Endothelial cell (in vitro differentiated cells): ENCODE measurements around the gene UXS1. TPM values are rescaled to one million over a fixed set of nuclear protein-coding genes. Genes with fewer than 3 reads are reported as not detected.

Experiments used
- DNase-seq: peaks from one replicate; pipeline ENCODE4 v3.0.0; 2021; ENCODE audit warnings: low spot score
- H3K27ac Mint-ChIP-seq: one replicate; pipeline ENCODE4 v1.8.0; 2021; ENCODE audit warnings: mixed read lengths, inconsistent platforms; ENCODE audit not compliant: unreplicated experiment
- H3K27me3 Mint-ChIP-seq: one replicate; pipeline ENCODE4 v1.8.0; 2021; ENCODE audit warnings: mild to moderate bottlenecking, moderate library complexity, mixed read lengths, inconsistent platforms; ENCODE audit not compliant: unreplicated experiment
- H3K36me3 Mint-ChIP-seq: one replicate; pipeline ENCODE4 v1.8.0; 2021; ENCODE audit warnings: mild to moderate bottlenecking, low read depth, mixed read lengths, inconsistent platforms; ENCODE audit not compliant: unreplicated experiment
- H3K4me1 Mint-ChIP-seq: one replicate; pipeline ENCODE4 v1.8.0; 2021; ENCODE audit warnings: mild to moderate bottlenecking, mixed read lengths, inconsistent platforms; ENCODE audit not compliant: unreplicated experiment
- H3K4me3 Mint-ChIP-seq: one replicate; pipeline ENCODE4 v1.8.0; 2021; ENCODE audit warnings: mild to moderate bottlenecking, mixed read lengths, inconsistent platforms; ENCODE audit not compliant: unreplicated experiment
- H3K9me3 Mint-ChIP-seq: one replicate; pipeline ENCODE4 v1.8.0; 2021; ENCODE audit warnings: mixed read lengths, inconsistent platforms; ENCODE audit not compliant: unreplicated experiment
- total RNA-seq: library from RNA; stranded (reverse); fragmentation: NEBNext Ultra II Directional; extraction: Animal tissue kit (Norgen Biotek cat#: 25700); gene quantifications from one replicate; pipeline ENCODE4 v1.2.1, GENCODE V29; 2021; ENCODE audit not compliant: unreplicated experiment
- TF ChIP-seq, protein P1 (sequence below): fragments of 200-600 bp; sonication (generic); IDR thresholded peaks from one replicate; pipeline ENCODE4 v1.5.0; 2021; ENCODE audit warnings: antibody characterized with exemption; ENCODE audit not compliant: unreplicated experiment

UXS1 gene
- total RNA-seq, 1 donor from 2014 or later = 60.4 TPM

DNA sequence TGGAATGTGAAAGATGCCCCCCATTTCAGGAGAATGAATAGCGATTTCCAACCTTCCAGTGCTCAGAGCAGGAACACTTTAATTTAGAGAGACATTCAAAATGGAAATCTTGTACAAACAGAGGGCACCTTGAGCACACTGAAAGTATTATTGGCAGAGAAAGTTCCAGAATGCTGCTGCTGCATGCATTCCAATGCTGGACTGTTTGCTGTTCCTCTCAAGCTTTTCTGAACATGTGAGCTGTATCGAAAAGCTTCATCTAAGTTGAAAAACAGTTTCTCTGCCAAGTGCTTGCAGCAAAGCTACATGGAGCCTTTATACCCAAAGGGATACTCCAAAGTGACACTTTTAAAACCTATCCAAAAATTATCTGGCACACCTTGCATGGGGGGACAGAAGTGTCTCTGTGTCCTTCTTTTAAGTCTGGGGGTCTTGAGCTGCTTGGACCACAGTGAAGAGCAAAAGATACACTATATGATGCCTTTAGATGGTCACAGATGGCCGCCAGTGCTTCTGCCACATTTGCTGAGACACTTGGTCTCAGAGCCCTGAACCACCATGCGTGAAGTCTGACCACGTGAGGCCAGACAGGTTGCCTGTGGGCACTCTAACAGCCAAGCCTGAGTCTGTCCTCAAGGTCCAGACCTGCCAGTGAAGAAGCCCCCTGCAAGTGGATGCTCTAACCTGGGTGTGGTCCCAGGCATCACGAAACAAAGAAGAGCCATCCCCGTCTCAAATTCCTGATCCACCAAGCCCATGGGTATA is 18.8 kb downstream of the UXS1 start:
- H3K27ac Mint-ChIP-seq = no peak overlapping the region
- no peaks in the 10 kb centered on the region for H3K27me3 Mint-ChIP-seq
- no peaks in the 10 kb centered on the region for H3K4me1 Mint-ChIP-seq
- DNase-seq = no peak
- no peaks in the 10 kb centered on the region for H3K36me3 Mint-ChIP-seq
- TF ChIP-seq, protein P1, sequence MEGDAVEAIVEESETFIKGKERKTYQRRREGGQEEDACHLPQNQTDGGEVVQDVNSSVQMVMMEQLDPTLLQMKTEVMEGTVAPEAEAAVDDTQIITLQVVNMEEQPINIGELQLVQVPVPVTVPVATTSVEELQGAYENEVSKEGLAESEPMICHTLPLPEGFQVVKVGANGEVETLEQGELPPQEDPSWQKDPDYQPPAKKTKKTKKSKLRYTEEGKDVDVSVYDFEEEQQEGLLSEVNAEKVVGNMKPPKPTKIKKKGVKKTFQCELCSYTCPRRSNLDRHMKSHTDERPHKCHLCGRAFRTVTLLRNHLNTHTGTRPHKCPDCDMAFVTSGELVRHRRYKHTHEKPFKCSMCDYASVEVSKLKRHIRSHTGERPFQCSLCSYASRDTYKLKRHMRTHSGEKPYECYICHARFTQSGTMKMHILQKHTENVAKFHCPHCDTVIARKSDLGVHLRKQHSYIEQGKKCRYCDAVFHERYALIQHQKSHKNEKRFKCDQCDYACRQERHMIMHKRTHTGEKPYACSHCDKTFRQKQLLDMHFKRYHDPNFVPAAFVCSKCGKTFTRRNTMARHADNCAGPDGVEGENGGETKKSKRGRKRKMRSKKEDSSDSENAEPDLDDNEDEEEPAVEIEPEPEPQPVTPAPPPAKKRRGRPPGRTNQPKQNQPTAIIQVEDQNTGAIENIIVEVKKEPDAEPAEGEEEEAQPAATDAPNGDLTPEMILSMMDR = no peak
- H3K9me3 Mint-ChIP-seq = no peaks in the 10 kb centered on the region
- no peak overlapping the region for H3K4me3 Mint-ChIP-seq

DNA sequence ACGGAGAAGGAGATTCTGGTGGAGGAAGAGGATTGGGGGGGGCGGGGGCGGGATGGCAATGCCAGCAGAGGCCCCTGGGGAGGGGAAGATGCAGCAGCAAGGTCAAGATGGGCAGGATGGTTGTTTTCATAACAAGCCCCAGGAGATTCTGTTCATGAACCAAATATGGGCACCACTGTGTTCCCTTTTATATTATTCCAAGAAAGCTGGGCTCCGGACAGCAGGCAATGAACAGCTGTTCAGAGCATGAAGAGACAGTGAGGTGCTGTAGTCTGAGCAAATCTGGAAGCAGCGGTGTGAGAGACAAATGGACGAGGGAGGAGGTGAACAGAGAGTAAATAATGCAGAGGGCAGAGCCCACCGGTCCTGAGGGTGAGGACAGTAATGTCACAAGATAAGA is 20.0 kb downstream of the UXS1 start:
- no peak for DNase-seq
- Mint-ChIP-seq H3K9me3 (no peaks in the 10 kb centered on the region), H3K36me3 (no peaks in the 10 kb centered on the region), H3K27me3 (no peaks in the 10 kb centered on the region), H3K4me1 (peaks cover 3% of the 10 kb centered on the region), H3K27ac (no peak overlapping the region), H3K4me3 (no peak overlapping the region)
- TF ChIP-seq, protein P1 = no peak

- Mint-ChIP-seq H3K4me3 (no peak overlapping the region), H3K36me3 (no peaks in the 10 kb centered on the region), H3K4me1 (peaks cover 3% of the 10 kb centered on the region), H3K9me3 (no peaks in the 10 kb centered on the region), H3K27me3 (no peaks in the 10 kb centered on the region), H3K27ac (no peak overlapping the region)
- DNase-seq = no peak
- TF ChIP-seq, protein P1 = no peak
Observed at GRCh38 chr2:106172649-106173048, 21.5 kb downstream of the UXS1 start.

GRCh38 chr2:106168657-106169056 is 25.4 kb downstream of the UXS1 start:
- no peak for DNase-seq
- H3K27me3 Mint-ChIP-seq = no peaks in the 10 kb centered on the region
- no peak overlapping the region for H3K27ac Mint-ChIP-seq
- no peaks in the 10 kb centered on the region for H3K36me3 Mint-ChIP-seq
- TF ChIP-seq, protein P1 = no peak
- no peak overlapping the region for H3K4me3 Mint-ChIP-seq
- H3K4me1 Mint-ChIP-seq = peaks cover 26% of the 10 kb centered on the region
- H3K9me3 Mint-ChIP-seq = no peaks in the 10 kb centered on the region

GRCh38 chr2:106167067-106167466 is 27.0 kb downstream of the UXS1 start:
- H3K4me3 Mint-ChIP-seq = no peak overlapping the region
- DNase-seq = no peak
- H3K27me3 Mint-ChIP-seq = no peaks in the 10 kb centered on the region
- peaks cover 26% of the 10 kb centered on the region for H3K4me1 Mint-ChIP-seq
- H3K36me3 Mint-ChIP-seq = no peaks in the 10 kb centered on the region
- TF ChIP-seq, protein P1 = no peak
- no peak overlapping the region for H3K27ac Mint-ChIP-seq
- no peaks in the 10 kb centered on the region for H3K9me3 Mint-ChIP-seq
